HL-60 (cell line): ENCODE data around the gene SPRYD3.

ENCODE experiments used
- CTCF ChIP-seq: IDR thresholded peaks from one replicate; pipeline ENCODE4 v1.5.1; 2011; ENCODE audit warnings: low read length, control low read depth, inconsistent platforms; ENCODE audit not compliant: insufficient read depth
- GABPA ChIP-seq: IDR thresholded peaks from 2 replicates; pipeline ENCODE4 v1.6.1; 2012; ENCODE audit warnings: low read depth
- POLR2AphosphoS5 ChIP-seq: IDR thresholded peaks from 2 replicates; pipeline ENCODE4 v1.6.1; 2012; ENCODE audit warnings: low read depth
- REST ChIP-seq: IDR thresholded peaks from 2 replicates; pipeline ENCODE4 v1.6.1; 2012; ENCODE audit warnings: low read depth; ENCODE audit not compliant: insufficient replicate concordance
- SPI1 ChIP-seq: IDR thresholded peaks from 2 replicates; pipeline ENCODE4 v1.6.1; 2012; ENCODE audit warnings: low read depth, mild to moderate bottlenecking, borderline replicate concordance

DNA sequence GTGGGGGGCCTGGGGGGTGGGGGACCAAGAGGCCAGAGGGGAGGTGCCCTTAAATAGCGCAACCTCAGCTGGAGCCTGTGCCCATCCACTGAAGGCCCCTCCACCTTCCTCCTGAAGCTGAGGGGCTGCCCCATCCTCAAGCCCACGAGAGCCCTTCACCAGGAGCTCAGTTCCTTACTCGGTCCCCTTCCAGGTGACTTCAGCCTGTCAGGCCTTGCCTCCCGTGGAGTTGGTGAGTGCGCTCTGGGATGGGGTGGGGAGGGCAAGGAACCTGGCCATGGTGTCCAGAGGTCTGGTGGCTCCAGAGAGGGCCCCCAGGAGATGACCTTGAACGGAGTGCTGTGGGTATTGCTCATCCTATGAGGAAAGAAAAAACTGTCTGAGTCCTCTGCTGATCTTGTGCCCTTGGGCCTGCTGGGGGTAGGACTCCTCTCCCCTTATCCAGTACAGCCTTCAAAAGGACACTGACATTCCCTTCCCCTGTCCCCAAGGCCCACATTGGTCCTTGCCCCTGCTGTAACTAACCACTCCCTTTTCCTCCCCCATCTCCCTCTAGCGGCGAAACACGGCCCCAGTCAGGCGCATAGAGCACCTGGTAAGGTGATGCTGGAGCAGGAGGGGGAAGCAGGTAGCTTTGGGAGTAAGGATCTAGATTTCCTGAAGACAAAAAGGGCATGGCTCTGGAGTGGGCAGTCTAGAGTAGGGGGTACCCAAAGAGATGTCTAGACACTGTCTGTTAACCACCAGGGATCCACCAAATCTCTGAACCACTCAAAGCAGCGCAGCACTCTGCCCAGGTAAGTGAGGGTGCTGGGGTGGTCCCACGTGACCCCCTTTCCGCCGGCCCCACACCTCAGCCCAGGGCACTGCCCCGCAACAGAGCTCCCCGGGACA lies 25.7 kb downstream of the SPRYD3 start:
- peak; percentile 44 for TF ChIP-seq CTCF
- no peak for TF ChIP-seq POLR2AphosphoS5
- no peak for TF ChIP-seq REST
- TF ChIP-seq SPI1: no peak
- TF ChIP-seq GABPA: no peak
